ENCODE data around the gene NIN.

DNA sequence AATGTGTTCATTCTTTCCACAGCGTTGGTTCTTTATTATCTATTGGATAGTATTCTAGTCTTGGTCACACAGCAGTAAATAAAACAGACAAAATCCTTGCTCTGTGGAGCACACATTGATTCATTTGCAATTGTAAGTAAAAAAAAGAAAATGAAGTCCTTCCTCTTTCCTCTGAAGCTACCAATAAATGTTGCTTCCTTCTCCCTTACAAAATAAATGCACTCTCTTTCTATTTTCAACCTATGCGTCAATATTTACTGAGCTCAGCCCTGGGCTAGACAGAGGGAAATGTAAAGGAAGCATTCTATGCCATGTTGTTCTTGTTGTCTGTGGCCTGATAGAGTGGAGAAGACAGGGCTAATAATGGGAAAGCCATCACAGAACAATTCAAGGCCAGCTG, 43.8 kb upstream of the NIN start:
- TF ChIP-seq CTCF (IDR thresholded peaks at IDR 0.05; ENCODE audit: borderline replicate concordance, extremely low read depth, low read length, poor library complexity, severe bottlenecking) (no peak), EZH2 (IDR thresholded peaks at IDR 0.05; ENCODE audit: borderline replicate concordance, low read depth, low read length, severe bottlenecking) (no peak)

All from DND-41 (cell line).